Osteocyte (in vitro differentiated cells): ENCODE measurements around the gene DNASE1L1. TPM values are rescaled to one million over a fixed set of nuclear protein-coding genes. Genes with fewer than 3 reads are reported as not detected.
"Not testable (repeated sequence)": the region's sequence is repeated elsewhere in the genome, so short reads cannot be mapped to it uniquely, and the experiment has no call there.

Experiments
- DNase-seq: peaks from one replicate; pipeline ENCODE4 v3.0.0; 2021; ENCODE audit warnings: mixed read lengths; ENCODE audit not compliant: unreplicated experiment; ENCODE audit errors: extremely low spot score
- H3K27ac Mint-ChIP-seq: one replicate; pipeline ENCODE4 v1.8.0; 2021; ENCODE audit warnings: mild to moderate bottlenecking, mixed read lengths; ENCODE audit not compliant: unreplicated experiment
- H3K27me3 Mint-ChIP-seq: one replicate; pipeline ENCODE4 v1.8.0; 2021; ENCODE audit warnings: mixed read lengths; ENCODE audit not compliant: unreplicated experiment
- H3K36me3 Mint-ChIP-seq: one replicate; pipeline ENCODE4 v1.8.0; 2021; ENCODE audit warnings: mixed read lengths; ENCODE audit not compliant: unreplicated experiment
- H3K4me1 Mint-ChIP-seq: one replicate; pipeline ENCODE4 v1.8.0; 2021; ENCODE audit warnings: mixed read lengths; ENCODE audit not compliant: unreplicated experiment
- H3K4me3 Mint-ChIP-seq: one replicate; pipeline ENCODE4 v1.8.0; 2021; ENCODE audit warnings: mild to moderate bottlenecking, moderate library complexity, mixed read lengths; ENCODE audit not compliant: unreplicated experiment
- H3K9me3 Mint-ChIP-seq: one replicate; pipeline ENCODE4 v1.8.0; 2021; ENCODE audit warnings: mixed read lengths; ENCODE audit not compliant: unreplicated experiment
- total RNA-seq: library from RNA; stranded (reverse); gene quantifications from 2 replicates; pipeline ENCODE4 v1.2.1, GENCODE V29; 2021
- TF ChIP-seq, protein P1 (sequence below): fragments of 200-600 bp; sonication (generic); IDR thresholded peaks from 2 replicates; pipeline ENCODE4 v1.5.0; 2021; ENCODE audit warnings: antibody characterized with exemption, mild to moderate bottlenecking, moderate library complexity

DNASE1L1 gene
- total RNA-seq, 1 donor from 2014 or later = 28.1 TPM

DNA sequence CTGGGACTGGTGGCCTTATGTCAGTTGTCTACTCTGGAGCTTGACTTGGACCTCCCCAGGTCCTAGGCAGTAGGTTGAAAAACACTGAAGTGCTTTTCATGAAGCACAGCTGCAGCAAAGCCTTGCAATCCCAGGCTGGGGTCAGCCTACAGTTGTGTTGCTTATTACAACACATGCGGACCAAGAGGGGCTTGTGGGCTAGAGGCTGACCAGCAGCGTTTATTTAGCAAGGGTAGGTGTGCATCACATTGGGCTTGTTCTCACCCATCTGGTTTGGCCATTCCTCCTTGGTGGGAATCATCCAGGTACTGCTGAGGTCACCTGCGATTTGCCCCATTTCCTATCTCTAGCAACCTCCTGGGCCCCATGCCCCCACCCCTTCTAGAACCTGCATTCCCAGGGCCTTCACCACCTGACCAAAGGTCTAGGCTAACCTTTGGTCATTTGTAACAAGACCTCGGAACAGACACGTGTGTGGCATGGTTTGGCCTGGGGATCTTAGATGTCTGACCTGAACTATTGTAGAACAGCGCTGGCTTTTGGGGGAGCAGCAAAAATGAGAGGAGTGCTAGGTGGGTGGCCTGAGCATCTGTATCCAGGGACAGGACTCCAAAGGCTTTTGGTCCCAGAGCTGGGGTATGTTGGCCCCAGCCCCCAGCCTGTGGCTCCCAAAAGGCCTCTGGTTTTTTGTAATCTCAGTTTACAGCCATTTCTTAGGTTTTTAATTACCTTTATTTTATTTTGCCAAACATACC, 7.8 kb downstream of the DNASE1L1 start:
- peaks cover 15% of the 10 kb centered on the region for H3K36me3 Mint-ChIP-seq
- H3K9me3 Mint-ChIP-seq = no peaks in the 10 kb centered on the region
- H3K4me1 Mint-ChIP-seq = peaks cover 15% of the 10 kb centered on the region
- no peak for DNase-seq
- no peaks in the 10 kb centered on the region for H3K27me3 Mint-ChIP-seq
- peak overlapping the region; percentile 23 for H3K27ac Mint-ChIP-seq
- TF ChIP-seq, protein P1, sequence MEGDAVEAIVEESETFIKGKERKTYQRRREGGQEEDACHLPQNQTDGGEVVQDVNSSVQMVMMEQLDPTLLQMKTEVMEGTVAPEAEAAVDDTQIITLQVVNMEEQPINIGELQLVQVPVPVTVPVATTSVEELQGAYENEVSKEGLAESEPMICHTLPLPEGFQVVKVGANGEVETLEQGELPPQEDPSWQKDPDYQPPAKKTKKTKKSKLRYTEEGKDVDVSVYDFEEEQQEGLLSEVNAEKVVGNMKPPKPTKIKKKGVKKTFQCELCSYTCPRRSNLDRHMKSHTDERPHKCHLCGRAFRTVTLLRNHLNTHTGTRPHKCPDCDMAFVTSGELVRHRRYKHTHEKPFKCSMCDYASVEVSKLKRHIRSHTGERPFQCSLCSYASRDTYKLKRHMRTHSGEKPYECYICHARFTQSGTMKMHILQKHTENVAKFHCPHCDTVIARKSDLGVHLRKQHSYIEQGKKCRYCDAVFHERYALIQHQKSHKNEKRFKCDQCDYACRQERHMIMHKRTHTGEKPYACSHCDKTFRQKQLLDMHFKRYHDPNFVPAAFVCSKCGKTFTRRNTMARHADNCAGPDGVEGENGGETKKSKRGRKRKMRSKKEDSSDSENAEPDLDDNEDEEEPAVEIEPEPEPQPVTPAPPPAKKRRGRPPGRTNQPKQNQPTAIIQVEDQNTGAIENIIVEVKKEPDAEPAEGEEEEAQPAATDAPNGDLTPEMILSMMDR = no peak
- H3K4me3 Mint-ChIP-seq = peak overlapping the region; percentile 10

DNA sequence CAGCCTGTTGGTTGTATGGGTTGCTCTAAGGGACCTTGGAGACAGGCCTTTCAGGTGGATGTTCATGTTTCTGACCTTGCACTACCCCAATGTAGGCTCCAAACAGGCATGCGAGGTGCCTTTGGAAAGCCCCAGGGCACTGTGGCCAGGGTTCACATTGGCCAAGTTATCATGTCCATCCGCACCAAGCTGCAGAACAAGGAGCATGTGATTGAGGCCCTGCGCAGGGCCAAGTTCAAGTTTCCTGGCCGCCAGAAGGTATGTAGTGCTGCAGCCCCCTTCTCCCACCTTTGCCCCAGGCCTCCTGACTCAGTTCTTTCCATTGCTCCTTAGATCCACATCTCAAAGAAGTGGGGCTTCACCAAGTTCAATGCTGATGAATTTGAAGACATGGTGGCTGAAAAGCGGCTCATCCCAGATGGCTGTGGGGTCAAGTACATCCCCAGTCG, 8.7 kb downstream of the DNASE1L1 start:
- H3K4me1 Mint-ChIP-seq = peaks cover 15% of the 10 kb centered on the region
- peaks cover 15% of the 10 kb centered on the region for H3K36me3 Mint-ChIP-seq
- not testable (repeated sequence) for DNase-seq, H3K27ac Mint-ChIP-seq, H3K27me3 Mint-ChIP-seq, H3K9me3 Mint-ChIP-seq
- peak overlapping the region; percentile 97 for H3K4me3 Mint-ChIP-seq

DNA sequence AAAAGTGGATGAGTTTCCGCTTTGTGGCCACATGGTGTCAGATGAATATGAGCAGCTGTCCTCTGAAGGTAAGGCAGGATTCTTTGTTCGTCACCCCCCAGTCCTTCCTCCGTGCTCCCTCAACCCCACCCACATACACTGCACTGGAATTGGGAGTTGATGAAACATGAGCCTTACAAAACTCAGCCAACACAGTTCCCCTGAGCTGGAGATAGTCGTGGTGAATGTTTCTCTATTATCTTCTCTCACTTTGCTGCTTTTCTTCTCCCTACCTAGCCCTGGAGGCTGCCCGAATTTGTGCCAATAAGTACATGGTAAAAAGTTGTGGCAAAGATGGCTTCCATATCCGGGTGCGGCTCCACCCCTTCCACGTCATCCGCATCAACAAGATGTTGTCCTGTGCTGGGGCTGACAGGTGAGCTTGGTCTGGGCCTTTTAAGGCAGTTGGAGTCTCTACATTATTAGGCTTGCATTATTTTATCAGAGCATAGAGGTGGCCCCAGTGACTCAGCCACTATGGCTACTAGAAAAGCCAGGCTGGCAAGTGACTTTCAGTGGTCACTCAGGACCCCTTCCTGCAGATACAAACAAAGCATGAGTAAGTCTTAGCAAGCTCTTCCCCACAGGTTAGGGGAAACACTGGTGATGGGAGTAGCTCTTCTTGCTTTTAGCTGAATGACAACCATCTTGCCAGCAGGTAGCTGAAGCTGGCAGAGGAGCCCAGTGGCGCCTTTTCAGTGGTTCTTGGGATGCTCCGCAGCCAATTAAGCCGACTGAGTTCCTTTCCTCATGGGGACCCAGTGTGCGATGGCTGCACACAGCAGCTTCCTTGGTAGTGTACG, 9.3 kb downstream of the DNASE1L1 start:
- H3K4me1 Mint-ChIP-seq = peaks cover 15% of the 10 kb centered on the region
- H3K36me3 Mint-ChIP-seq = peaks cover 15% of the 10 kb centered on the region
- no peaks in the 10 kb centered on the region for H3K9me3 Mint-ChIP-seq
- peak overlapping the region; percentile 99 for H3K27ac Mint-ChIP-seq
- peak overlapping the region; percentile 97 for H3K4me3 Mint-ChIP-seq
- DNase-seq = no peak
- TF ChIP-seq, protein P1 = no peak
- H3K27me3 Mint-ChIP-seq = no peaks in the 10 kb centered on the region

DNA sequence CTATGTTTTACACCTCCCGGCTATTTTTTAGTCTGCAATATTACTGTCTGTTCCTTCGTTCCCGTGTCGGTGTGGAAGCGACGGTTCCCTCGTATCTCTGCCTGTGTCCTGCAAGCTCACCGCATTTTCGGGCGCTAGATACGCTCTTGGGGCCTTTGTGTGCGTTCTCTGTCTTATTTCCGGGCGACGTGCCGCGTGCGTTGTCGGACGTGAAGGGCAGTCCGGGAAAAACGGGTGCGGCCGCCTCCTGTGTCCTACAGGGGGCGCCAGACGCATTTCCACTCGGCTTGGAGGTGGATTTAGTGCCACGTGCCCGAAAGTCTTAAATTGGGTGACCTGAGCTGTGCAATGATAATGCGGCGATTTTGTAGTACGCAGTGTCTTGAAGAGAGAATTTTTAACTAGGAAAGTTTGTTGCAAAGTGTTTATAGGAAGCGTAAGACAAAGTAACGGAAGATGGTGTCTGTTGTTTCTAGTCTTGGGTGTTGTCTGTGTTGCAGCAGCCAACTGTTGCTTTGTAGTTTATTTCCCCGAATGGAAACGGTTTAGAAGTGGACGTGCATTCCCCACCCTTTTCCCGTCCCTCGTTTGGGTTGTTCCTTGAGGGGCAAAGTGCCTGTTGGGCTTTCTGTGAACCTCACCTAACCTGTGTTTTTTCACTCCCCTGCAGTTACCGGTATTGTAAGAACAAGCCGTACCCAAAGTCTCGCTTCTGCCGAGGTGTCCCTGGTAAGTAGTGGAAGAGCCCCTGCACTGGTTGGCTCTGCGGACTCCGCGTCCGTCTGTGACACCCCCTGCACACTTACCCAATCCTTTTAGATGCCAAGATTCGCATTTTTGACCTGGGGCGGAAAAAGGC, 10.2 kb downstream of the DNASE1L1 start:
- Mint-ChIP-seq H3K27ac (peak overlapping the region; percentile 99), H3K4me1 (peaks cover 15% of the 10 kb centered on the region), H3K36me3 (peaks cover 13% of the 10 kb centered on the region), H3K27me3 (no peaks in the 10 kb centered on the region), H3K4me3 (peak overlapping the region; percentile 97), H3K9me3 (no peaks in the 10 kb centered on the region)
- peak; percentile 94 for DNase-seq
- TF ChIP-seq, protein P1 = peak; percentile 79

DNA sequence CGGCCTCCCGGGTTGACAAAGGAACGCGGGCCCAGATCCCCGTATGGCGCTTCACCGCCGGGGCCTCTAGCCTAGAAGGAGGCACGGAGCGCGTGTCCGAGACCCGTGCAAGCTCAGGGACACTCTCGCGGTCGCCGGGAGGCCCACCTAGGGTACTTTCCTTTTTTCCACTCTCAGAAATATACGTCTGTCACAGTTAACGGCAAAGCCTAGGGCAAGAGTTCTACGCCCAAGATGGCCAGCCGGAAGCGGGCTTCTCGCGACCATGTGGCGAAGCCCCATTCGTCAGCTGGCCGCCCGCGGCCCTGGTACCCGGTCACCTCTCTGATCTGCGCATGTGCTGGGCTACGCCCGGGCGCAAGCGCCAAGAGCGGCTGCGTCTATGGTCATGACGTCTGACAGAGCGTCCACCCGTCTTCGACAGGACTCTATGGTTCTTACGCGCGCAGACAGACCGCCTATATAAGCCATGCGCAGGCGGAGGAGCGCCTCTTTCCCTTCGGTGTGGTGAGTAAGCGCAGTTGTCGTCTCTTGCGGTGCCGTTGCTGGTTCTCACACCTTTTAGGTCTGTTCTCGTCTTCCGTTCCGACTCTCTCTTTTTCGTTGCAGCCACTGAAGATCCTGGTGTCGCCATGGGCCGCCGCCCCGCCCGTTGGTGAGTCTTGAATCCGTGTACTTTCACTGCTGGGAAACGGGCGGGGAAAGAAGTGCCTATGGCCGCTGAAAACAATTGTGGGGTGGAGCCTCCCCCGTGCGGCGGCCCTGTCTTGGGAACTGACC, 11.0 kb downstream of the DNASE1L1 start, which contains the start of gene RPL10:
Gene RPL10, plus strand, starts transcription at position 490 of the 780 bp plus-strand sequence. Its CDS starts 143 bp downstream, at position 633.
- peak within 1 kb of the TSS; percentile 99 for H3K27ac Mint-ChIP-seq

More for the DNA sequence above, 11.0 kb downstream of the DNASE1L1 start, which contains the start of gene RPL10:
- H3K36me3 Mint-ChIP-seq = peaks cover 13% of the 10 kb centered on the region
- no peaks in the 10 kb centered on the region for H3K9me3 Mint-ChIP-seq
- TF ChIP-seq, protein P1 = no peak
- no peaks in the 10 kb centered on the region for H3K27me3 Mint-ChIP-seq
- DNase-seq = peak; percentile 98
- H3K4me3 Mint-ChIP-seq = peak within 1 kb of the TSS; percentile 97
- peaks cover 15% of the 10 kb centered on the region for H3K4me1 Mint-ChIP-seq
